ENCODE measurements around the gene CAPN7.

CAPN7 gene

DNA sequence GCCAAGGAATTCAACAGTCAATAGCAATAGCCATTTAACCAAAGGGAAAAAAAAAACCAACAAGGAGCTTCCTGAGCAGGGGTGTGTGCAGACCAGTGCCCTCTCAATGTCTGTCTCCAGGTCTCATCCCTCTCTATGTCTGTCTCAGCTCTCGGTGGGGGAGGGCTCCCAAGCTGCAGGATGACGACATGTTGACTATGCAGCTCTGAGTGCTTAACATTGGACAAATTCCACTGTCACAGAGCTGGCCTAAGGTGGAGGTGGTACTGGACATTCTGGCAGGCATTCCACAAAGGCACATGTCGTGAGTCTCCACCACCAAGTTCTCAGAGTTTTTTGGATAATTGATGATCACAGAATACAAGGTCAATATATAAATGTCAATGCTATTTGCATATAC, 2.0 kb upstream of the CAPN7 start:
- no peak for DNase-seq

DNA sequence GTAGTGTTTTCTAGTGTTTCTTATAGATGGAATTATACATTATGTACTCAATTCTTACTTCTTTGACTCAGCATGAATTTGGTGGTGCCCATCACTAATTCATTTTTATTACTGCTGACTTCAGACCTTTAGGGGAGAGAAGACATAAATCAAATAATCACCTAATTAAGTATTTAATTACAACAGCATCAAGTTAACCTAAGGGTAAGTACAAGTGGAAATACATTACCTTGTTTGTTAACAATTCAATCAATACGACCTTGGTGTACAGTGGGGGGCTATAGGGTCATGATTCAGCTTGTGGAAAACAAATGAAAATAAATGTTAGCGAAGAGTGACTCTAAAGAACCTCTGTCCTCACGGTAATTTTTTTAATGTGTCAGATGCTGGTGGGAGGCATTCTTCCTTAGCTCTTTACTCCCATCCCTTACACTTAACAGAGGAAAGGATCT, 538 bp upstream of the CAPN7 start:
- DNase-seq: no peak

DNA sequence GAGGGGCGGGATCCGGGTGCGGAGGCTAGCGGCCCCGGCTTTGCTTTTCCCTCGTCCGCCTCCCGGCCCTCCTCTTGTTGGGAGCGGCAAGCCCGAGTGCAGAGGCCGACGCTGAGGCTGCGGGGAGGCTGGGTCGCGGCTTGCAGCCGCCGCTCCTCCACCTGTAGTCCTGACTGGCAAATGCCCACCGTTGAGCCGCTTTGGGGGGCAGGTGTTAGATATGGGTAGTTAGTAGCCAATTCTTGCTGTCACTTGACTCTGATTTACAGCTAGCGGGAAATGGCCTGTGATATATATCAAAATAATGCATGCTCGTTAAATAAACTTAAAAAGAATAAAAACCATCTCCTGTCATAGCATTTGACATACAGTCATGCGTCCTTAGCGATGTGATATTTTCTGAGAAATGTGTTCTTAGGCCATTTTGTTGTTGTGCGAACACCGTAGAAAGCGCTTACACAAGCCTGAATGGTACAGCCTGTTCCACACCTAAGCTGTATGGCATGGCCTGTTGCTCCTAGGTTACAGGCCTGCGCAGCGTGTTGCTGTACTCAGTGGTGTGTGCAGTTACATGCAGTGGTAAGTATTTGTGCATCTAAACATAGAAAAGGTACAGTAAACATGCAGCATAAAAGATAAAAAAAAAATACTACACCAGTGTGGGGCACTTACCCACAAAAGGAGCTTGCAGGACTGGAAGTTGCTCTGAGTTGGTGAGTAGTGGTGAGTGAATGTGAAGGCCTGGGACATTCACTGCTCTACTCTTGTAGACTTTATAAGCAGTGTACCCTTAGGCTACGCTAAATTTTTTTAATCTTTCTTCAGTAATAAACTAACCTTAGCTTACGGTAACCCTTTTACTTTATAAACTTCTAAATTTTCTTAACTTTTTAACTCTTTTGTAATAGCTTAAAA, 873 bp downstream of the CAPN7 start:
- peak; percentile 50 for DNase-seq

DNA sequence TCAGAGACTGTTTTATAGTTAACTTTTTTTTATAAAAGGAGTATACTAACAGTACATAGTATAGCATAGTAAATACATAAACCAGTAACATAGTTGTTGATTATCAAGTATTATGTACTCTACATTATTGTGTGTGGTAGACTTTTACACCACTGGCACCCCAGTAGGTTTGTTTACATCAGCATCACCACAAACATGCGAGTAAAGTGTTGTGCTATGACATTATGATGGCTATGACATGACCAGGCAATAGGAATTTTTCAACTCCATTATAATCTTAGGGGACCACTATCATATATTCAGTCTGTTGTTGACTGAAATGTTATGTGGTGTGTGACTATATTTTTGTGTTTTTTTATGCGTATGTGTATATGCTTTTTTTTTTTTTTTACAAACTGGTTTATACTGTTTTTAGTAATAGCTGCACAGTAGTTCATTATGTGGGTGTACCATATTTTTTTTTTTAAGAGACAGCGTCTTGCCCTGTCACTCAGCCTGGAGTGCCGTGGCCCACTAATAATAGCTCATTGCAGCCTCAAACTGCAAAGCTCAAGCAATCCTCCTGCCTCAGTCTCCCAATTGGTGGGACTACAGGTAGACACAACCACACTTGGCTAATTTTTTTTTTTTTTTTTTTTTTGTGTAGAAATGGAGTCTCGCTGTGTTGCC, 1.9 kb downstream of the CAPN7 start:
- peak; percentile 28 for DNase-seq

DNA sequence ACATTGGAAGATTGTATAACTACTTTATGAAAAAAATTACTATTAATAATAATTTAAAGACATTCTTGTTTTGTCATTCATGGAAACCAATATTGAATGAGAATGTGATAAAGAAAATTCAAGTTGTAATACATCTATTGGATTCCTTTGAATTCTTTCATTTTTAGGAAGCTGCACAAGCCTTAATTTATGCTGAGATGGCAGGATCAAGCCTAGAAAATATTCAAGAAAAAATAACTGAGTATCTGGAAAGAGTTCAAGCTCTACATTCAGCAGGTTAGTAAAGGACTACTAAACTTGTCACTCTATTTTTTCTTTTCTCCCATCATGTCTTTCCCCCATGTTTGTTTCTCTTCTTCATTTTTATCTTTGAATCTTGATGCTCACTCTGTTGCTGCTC, 5.9 kb downstream of the CAPN7 start:
- no peak for DNase-seq

DNA sequence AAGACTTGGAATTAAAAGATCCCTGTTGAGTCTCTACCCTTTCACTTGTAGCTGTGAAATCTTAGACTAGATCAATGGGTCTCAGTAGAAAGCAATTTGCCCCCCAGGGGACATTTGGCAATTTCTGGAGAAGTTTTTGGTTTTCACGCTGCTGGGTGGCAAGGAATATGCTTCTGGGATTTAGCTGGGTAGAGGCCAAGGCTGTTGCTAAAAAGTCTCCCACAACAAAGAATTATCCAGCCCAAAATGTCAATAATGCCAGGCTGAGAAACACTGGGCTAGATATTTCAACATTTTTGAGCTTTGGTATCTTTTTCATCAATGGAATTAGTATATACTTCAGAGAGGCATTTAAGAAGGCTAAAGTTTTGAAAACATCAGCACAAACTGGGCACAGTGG, 8.7 kb downstream of the CAPN7 start:
- DNase-seq: no peak

DNA sequence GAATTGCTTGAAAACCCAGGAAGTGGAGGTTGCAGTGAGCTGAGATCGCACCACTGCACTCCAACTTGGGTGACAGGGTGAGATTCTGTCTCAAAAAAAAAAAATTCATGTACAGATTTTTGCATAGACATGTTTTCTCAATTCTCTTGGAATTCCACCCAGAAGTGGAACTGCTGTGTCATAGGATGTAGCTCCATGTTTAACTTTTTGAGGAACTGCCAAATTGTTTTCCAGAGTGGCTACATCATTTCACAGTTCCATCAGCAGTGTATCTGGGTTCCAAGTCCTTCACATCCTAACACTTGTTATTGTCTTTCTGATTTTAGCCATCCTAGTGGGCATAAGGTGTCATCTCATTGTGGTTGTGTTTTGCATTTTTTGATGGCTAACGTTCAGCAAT, 9.9 kb downstream of the CAPN7 start:
- DNase-seq: no peak

DNA sequence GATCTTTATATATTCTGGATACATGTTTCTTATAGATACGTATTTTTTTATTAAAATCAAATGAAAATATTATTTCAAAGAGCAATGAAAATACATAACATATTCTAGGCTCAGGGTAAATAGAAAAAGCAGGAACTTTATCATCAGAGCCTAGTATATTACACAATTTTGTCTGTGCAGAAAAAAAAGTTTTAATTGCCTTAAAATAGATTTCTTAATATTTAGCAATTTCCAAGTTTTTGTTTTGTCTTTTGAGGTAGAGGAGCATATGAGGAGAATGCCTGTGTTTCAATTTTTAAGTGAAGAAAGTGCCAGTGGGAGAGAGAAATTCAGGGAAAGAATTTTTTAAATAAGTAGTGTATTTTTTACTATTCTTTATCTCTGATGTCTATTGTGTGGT, 10.5 kb downstream of the CAPN7 start:
- DNase-seq: no peak

DNA sequence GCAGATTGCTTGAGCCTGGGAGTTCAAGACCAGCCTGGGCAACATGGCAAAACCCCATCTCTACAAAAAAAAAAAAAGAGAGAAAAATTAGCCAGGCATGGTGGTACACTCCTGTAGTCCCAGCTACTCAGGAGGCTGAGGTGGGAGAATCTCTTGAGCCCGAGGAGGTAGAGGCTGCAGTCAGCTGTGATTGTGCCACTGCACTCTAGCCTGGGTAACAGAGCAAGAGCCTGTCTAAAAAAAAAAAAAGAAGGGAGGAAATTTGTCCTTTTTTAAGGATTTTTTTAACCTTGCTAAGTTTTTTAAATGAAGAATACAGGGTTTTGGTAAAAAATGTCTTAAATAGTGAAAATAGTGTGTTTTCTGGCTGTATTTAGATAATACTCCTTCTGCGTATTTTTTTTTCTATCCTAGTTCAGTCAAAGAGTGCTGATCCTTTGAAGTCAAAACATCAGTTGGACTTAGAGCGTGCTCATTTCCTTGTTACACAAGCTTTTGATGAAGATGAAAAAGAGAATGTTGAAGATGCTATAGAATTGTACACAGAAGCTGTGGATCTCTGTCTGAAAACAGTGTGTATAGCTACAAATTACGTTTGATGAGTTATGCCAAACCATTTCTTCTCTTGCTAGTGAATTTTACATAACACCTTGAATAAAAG, 11.1 kb downstream of the CAPN7 start:
- no peak for DNase-seq

DNA sequence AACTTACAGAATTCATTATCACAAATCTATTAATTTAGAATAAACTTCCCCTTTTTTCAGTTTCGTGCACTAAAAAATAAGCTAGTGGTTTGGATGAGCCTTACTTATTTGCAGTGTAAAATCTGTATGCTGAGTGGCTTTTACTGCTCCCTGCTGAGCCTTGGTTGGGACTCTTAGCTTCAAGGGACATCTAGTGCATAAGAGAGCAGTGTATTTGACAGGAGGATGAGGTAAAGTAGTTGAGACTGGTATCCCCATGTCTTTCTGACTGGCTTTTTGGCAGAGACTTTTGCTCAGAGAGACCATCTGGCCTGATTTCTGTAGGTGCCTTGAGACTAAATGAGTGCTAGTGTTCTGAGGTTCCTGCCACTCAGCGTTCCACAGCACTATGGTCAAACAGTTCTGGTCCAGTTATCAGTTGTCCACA, 11.8 kb downstream of the CAPN7 start:
- no peak for DNase-seq

DNA sequence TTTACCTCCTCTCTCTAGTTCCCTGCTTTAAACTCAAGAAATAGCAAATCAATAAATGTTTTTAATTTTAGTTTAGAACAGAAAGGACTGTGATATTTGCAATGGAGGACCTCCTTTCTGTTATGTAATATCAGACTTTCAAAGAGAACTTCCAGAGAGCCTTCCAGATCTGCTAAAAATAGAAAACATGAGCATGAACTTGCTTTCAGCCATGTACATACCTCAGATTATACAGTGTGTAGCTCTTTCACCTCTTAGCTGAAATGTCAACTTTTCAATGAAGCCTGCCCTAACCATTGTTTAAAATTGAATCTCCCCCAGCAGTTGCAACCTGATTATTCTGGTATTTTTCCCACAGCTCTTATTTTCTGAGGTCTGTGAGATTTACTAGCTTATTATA, 12.6 kb downstream of the CAPN7 start:
- no peak for DNase-seq

DNA sequence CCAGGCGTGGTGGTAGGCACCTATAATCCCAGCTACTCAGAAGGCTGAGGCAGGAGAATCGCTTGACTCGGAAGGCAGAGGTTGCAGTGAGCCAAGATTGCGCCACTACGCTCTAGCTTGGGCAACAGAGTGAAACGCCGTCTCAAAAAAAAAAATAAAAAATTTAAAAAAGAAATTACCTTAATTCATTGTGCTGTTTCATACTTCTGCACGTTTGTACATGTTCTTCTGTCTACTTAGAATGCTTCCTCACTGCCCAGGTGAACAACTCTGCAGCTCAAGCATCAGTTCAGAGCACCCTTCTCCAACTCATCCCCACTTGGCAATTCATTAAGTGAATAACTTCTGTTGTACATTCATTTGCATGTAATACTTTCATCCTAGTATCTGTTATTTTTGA, 14.0 kb downstream of the CAPN7 start:
- no peak for DNase-seq

DNA sequence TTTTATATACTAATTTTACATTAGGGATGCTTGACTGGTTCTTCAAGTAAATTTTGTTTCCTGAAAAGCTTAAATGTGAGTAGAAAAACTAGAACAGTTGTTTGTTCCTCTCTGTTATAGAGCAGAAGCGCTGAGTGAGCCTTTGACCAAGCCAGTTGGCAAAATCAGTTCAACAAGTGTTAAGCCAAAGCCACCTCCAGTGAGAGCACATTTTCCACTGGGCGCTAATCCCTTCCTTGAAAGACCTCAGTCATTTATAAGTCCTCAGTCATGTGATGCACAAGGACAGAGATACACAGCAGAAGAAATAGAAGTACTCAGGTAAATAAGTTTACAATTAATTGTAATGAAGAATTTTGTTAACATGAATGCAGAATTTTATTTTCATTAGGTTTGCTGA, 14.6 kb downstream of the CAPN7 start:
- DNase-seq: no peak

DNA sequence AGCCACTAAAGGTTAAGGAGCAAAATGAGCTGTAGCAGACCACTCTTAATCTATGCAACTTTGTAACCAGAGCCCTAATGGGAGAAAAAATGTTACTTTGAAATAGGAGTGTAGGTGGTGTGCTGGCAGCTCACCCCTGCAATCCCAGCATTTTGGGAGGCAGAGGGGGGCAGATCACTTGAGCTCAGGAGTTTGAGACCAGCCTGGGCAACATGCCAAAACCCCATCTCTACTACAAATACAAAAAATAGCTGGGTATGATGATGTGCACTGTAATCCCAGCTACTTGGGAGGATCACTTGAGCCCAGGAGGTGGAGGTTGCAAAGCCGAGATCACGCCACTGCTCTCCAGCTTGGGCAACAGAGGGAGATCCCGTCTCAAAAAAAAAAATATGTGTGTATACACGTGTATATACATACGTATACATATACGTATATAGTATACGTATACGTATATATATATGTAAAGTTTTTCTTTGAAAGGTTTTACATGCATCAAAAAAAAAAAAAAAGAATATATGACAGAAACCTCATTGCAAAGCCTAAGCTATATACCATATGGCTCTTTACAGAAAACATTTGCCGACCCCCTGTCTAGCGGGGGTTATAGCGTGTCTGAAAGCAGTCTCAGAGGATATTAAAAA, 15.7 kb downstream of the CAPN7 start:
- no peak for DNase-seq

DNA sequence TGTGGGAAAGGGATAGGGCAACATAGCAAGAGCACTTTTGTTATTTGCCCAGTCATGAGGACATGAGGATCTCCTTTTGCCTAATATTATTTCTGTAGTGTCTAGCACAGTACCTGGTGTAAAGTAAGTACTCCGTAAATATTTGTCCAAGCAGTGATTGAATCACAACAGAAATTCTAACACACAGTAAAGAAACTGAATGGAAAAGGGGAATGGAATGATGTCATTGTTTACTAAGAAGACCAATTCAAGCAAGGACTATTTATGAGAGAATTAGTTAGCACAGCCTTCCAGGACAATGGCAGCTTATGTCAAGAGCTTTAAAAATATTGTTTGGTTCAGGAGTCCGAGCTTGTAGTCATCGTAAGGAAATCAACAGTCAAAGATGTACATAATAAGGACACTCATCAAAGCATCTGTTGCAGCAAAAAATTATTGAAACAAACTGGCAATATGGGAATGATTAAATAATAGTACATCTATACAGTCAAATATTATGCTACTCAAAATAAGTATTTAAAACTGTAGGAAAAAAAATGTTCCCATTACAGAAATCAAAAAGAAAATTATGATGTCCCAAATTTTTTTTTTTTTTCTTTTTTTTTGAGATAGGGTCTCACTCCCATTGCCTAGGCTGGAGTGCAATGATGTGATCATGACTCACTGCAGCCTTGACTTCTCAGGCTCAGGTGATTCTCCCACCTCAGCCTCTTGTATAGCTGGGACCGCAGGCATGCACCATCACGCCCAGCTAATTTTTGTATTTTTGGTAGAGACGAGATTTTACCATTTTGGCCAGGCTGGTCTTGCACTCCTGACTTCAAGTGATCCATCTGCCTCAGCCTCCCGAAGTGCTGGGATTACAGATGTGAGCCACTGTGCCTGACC, 17.9 kb downstream of the CAPN7 start:
- DNase-seq: no peak

DNA sequence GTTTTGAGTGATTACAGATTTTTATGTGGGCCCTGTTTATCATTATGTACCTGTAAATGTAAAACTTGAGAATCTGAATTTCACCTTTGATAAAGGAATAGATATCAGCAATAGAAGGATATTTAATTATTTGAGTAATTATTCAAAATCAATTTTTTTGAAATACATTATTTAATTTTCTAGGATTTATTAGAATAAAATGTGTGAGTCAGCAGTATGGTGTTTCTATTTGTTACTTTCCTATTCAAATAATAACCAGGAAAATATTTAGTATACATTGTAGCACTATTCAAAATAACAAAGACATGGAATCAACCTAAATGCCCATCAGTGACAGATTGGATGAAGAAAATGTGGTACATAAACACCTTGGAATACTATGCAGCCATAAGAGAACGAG, 22.1 kb downstream of the CAPN7 start:
- DNase-seq: no peak

DNA sequence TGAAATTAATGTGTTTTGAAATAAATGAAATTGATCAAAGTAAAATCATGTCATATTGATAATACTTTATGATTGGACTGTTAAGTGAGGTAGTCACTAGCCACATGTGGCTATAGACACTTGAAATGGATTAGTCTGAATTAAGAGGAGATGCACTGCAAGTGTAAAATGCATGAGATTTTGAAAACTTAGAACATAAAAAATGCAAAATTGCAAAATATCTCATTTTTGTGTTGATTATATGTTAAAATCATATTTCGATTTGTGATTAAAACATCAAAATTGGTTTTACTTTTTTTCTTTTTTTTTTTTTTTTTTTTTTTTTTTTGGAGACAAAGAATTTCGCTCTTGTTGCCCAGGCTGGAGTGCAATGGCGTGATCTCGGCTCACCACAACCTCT, 23.2 kb downstream of the CAPN7 start:
- no peak for DNase-seq

DNA sequence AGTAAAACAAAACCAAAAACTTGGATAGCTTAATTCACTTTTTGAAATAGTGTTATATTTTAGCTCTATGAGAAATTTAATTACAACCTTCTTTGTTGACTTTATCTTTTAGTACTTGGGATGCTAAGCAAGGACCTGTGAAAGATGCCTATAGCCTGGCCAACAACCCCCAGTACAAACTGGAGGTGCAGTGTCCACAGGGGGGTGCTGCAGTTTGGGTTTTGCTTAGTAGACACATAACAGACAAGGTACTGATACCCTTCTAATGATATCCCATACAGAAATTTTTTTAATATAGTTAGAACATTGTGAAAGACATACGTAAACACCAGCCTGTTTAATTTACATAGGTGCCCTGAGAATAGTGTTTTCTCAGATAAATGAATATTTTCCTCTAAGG, 35.3 kb downstream of the CAPN7 start:
- DNase-seq: peak; percentile 41

DNA sequence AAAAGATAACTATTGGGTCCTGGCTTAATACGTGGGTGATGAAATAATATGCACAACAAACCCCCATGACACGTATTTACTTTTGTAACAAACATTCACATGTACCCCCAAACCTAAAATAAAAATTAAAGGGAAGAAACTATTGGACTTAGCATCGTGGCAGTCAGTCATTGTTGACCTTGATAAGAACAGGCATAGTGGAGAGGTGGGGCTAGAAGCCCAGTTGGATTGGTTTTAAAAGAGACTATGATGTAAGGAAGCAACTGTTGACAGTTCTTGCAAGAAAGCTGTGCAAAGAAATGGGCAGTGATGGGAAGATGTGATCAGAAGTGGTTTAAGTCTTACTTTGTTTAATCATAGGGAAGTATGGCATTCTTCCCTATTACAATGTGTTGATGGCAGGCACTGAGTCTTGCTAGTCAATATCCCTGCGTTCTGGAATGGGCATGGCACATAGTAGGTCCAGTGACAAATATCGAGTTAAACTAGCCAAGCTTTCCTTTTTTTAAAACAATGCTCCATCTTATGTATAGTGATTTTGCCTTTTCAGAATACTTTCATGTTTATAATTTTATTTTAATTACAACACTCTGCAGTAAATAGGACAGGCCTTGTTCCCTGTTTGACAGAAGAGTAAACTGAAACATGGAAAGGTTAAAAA, 37.9 kb downstream of the CAPN7 start:
- DNase-seq: no peak

DNA sequence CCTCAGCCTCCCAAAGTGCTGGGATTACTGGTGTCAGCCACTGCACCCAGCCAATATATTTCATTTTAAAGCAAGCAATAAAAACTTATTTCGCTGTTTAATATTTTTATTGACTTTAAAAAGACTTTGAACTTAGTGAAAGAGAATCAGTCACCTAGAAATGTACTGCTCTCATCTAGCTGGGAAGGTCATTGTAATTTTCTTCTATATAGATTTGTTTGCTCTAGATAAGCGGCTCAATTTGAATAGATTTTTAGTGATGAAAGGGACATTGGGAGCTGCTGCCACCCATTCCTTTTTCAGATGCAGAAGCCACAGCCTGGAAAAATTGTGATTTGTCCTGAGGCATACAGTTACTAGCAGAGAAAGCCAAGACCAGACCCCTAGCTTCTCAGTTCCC, 40.1 kb downstream of the CAPN7 start:
- no peak for DNase-seq

DNA sequence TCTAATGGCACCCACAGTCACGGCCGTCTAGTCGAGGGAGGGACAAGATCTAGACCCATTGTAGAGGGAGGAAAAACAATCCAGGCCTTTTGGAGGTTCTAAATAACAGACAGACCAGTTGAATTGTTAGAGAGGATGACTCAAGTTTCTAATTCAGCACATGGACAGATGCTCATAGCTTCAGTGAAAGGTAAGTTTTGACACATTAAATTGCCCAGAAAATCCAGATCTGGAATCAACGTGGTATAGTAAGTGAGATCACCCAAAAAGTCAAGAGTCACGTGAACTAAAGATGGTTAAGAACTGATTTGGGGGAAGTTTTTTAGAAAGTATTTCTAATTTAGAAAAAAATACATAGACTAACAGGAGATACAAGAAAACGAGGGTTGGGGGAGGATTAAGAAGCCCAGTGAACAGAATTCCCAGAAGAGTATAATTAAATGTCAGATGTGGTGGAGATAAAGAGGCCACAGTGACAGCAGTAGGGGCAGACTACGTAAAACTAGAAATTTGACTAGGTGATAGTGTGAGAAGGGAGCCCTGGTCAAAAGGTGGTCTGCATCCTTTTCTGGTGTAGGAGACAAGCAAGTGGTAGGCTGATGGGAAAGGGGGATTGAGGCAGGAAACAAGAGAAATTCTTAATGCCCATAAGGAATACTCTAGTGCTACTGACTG, 47.1 kb downstream of the CAPN7 start:
- no peak for DNase-seq

Measured in activated CD4-positive, alpha-beta T cell treated with anti-CD3 and anti-CD28 coated beads, Interleukin-2, Interleukin-6, amounts not matched to agents 100 ng/mL and 50 ng/mL, durations not matched to agents 16 hours and 8 hours (primary cell).